COLO829 (cell line): ENCODE measurements around the gene SMOC1.

Experiments used
- DNase-seq: peaks from one replicate; pipeline ENCODE4 v3.0.0; 2012; ENCODE audit warnings: low spot score

SMOC1 gene

GRCh38 chr14:70045310-70045709 is 166.1 kb downstream of the SMOC1 start:
- no peak for DNase-seq

- peak; percentile 65 for DNase-seq
These were observed 166.8 kb downstream of the SMOC1 start for GRCh38 chr14:70045844-70046535.

GRCh38 chr14:70047598-70048312 is 168.5 kb downstream of the SMOC1 start:
- DNase-seq: no peak

GRCh38 chr14:70048313-70048654 is 169.1 kb downstream of the SMOC1 start:
- no peak for DNase-seq

GRCh38 chr14:70049605-70050004 is 170.4 kb downstream of the SMOC1 start:
- DNase-seq: no peak

- DNase-seq: no peak
These were observed 170.9 kb downstream of the SMOC1 start for GRCh38 chr14:70050136-70050535.

GRCh38 chr14:70052990-70053389 is 173.8 kb downstream of the SMOC1 start:
- peak; percentile 32 for DNase-seq

- no peak for DNase-seq
These were observed 178.4 kb downstream of the SMOC1 start for GRCh38 chr14:70057519-70058136.

- DNase-seq: no peak
These were observed 180.3 kb downstream of the SMOC1 start for GRCh38 chr14:70059545-70059944.

- DNase-seq: no peak
These were observed 181.9 kb downstream of the SMOC1 start for GRCh38 chr14:70061108-70061507.

GRCh38 chr14:70064136-70064865 is 185.1 kb downstream of the SMOC1 start:
- DNase-seq: no peak

- DNase-seq: no peak
These were observed 188.6 kb downstream of the SMOC1 start for GRCh38 chr14:70067810-70068209.

GRCh38 chr14:70069186-70069585 is 190.0 kb downstream of the SMOC1 start:
- no peak for DNase-seq

GRCh38 chr14:70073924-70074566 is 194.8 kb downstream of the SMOC1 start:
- peak; percentile 79 for DNase-seq

- DNase-seq: no peak
These were observed 197.8 kb downstream of the SMOC1 start for GRCh38 chr14:70077005-70077404.

GRCh38 chr14:70077720-70078119 is 198.5 kb downstream of the SMOC1 start:
- no peak for DNase-seq

- DNase-seq: no peak
These were observed 199.1 kb downstream of the SMOC1 start for GRCh38 chr14:70078329-70078728.

GRCh38 chr14:70080076-70080475 is 200.9 kb downstream of the SMOC1 start:
- no peak for DNase-seq
